ENCODE data around the gene ZNHIT1. TPM values are rescaled to one million over a fixed set of nuclear protein-coding genes. Genes with fewer than 3 reads are reported as not detected.

The ZNHIT1 gene
- total RNA-seq, 4 donors from 2014 or later, result 54.6 to 113 (median 77.1) TPM

DNA sequence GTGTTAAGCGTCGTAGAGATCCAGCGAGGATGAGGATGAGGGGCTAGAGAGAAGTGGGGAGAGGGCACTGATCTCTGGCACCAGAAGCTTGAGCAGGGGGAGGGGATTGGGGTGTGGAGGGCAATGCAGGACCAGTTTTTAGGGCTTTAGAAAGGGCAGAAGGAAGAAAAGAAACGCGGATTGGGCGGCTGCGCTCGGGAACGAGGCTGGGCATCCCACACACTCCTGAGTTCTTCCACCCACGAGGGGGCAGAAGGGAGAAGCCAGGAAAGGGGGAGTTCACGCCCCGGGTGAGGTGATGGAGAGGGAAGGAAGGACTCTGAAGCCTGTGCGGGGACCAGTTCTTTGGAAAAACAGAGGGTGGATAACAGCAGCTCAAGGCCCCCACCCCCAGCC, 46.5 kb upstream of the ZNHIT1 start:
- TF ChIP-seq, protein P1, sequence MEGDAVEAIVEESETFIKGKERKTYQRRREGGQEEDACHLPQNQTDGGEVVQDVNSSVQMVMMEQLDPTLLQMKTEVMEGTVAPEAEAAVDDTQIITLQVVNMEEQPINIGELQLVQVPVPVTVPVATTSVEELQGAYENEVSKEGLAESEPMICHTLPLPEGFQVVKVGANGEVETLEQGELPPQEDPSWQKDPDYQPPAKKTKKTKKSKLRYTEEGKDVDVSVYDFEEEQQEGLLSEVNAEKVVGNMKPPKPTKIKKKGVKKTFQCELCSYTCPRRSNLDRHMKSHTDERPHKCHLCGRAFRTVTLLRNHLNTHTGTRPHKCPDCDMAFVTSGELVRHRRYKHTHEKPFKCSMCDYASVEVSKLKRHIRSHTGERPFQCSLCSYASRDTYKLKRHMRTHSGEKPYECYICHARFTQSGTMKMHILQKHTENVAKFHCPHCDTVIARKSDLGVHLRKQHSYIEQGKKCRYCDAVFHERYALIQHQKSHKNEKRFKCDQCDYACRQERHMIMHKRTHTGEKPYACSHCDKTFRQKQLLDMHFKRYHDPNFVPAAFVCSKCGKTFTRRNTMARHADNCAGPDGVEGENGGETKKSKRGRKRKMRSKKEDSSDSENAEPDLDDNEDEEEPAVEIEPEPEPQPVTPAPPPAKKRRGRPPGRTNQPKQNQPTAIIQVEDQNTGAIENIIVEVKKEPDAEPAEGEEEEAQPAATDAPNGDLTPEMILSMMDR (IDR thresholded peaks at IDR 0.05), result no peak
- DNase-seq (ENCODE audit: low spot score), result no peak
- ATAC-seq (ENCODE audit: low FRiP score), result no peak

GRCh38 chr7:101172005-101172853, 45.7 kb upstream of the ZNHIT1 start:
- TF ChIP-seq, protein P1 (IDR thresholded peaks at IDR 0.05), result no peak
- DNase-seq (ENCODE audit: low spot score), result no peak
- no peak for ATAC-seq (ENCODE audit: low FRiP score)

DNA sequence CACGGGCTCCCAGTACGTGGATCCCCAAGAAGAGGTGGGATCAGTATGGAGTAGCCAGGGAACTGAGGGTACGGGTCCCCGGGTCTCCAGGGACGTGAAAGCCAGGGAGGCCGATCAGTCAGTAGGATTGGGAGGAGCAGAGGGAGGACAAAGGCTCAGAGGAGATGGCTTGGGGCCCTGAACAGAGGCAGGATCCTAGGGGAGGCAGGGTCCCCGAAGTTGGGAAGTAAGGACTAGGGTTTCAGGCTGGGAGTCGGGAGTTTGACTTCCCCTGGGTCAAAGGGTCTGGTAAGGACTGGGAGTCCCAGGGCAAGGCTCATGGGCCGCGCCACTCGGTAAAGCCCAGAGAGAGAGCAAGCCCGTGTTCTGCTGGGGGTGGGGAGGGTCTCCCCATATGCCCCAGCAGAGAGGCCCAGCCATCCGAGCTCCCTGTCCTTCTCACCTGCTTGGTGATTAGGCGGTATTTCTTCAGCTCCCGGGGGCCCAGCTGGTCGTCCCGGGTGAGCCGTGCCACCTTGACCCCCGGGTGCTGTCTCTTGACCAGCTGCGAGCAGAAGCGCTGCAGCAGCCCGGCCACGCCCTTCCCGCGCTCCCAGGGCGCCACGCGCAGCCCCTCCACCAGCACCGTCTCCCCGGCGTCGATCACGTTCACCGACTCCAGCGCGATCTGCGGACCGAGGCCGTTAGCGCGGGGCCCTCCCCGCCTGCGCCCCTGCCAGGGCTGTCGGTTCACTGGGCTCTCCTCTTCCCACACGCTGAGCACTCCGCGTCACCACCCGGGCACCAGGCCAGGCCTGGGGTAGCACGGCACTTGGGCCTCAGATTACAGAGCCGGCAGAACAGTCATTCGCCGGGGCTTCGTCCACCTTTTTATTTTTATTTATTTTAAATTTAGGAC, 44.9 kb upstream of the ZNHIT1 start:
- DNase-seq (ENCODE audit: low spot score) (no peak), ATAC-seq (ENCODE audit: low FRiP score) (peak; percentile 58)
- TF ChIP-seq, protein P1 (IDR thresholded peaks at IDR 0.05), result no peak

DNA sequence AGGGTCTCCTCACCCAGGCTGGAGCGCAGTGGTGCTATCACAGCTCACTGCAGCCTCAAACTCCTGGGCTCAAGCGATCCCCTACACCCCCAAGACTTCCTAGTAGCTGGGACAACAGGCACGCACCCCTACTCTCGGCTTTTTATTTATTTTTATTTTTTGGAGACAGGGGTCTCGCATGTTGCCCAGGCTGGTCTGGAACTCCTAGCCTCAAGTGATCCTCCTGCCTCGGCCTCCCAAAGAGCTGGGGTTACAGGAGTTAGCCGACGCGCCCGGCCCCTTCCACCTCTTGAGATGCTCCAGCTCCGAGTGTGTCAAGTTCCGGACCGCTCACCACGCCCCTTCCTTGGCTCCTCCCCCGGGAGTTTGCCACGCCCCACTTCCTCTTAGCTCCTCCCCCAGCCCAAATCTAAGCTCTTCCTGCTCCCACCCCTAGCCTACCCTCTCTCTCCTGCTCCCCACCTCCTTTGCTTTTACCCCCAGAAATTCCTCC, 44.2 kb upstream of the ZNHIT1 start:
- ATAC-seq (ENCODE audit: low FRiP score) (no peak), DNase-seq (ENCODE audit: low spot score) (no peak)
- TF ChIP-seq, protein P1 (IDR thresholded peaks at IDR 0.05), result no peak

DNA sequence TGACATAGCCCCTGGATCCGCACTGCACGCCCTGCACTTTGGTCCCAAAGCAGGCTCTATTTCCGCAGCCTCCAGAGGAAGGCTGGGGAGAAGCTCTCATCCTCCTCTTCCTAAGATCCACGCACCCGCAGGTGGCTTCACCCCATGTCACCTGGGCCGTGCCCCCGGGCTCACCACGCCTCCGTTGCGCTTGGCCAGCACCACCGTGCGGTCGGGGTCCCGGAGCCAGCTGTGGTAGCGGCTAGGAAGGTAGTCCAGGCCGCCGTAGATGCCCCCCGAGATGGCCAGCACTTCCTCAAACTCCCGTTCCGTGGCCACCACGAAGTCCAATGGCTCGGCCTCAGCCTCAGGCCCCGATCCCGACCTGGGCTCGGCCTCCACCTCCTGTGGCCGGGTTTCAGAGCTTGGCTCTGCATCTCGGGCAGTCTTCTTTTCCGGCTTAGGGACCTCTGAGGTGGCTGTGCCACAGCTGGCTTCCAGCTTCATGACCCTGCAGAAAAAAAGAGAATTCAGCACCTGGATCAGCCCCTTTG, 43.6 kb upstream of the ZNHIT1 start:
- TF ChIP-seq, protein P1 (IDR thresholded peaks at IDR 0.05), result no peak
- DNase-seq (ENCODE audit: low spot score) (no peak), ATAC-seq (ENCODE audit: low FRiP score) (no peak)

DNA sequence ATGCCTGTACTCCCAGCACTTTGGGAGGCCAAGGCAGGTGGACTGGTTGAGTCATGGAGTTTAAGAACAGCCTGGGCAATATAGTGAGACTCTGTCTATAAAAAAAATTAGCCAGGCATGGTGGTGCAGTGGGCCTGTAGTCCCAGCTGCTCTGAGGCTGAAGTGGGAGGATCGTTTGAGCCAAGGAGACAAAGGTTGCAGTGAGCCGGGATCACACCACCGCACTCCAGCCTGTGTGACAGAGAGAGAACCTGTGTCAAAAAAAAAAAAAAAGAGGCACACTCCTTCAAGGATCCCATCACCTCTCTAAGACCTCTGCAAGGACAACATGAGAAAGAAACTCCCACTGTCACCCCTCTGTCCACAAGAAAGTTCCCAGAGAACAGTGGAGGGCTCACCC, 42.3 kb upstream of the ZNHIT1 start:
- DNase-seq (ENCODE audit: low spot score), result no peak
- ATAC-seq (ENCODE audit: low FRiP score), result no peak
- TF ChIP-seq, protein P1 (IDR thresholded peaks at IDR 0.05), result no peak

All from omental fat pad (tissue), 4 donors.